H1 (cell line): ENCODE measurements around the gene REL. TPM values are rescaled to one million over a fixed set of nuclear protein-coding genes. Genes with fewer than 3 reads are reported as not detected.

Experiments used
- CTCF ChIA-PET: fragments of 300-600 bp; sonication (Branson Sonifier 250); formaldehyde crosslinking; loops from one replicate; lab custom pipeline; 2021; ENCODE audit not compliant: partially characterized antibody; lab: Charles Lee
- POLR2A ChIA-PET: fragments of 300-600 bp; sonication (Branson Sonifier 250); formaldehyde crosslinking; loops from one replicate; lab custom pipeline; 2021; ENCODE audit warnings: inconsistent platforms; ENCODE audit not compliant: partially characterized antibody; lab: Charles Lee
- DNase-seq, 2 experiments: peaks; one replicate each; pipeline versions ENCODE4 v3.0.0 to v3.0.0-alpha.2; 2010 to 2022; ENCODE audit warnings: low spot score in 2 of 2, low read depth in 1 of 2, mixed read lengths in 1 of 2
- FAIRE-seq: peaks from 2 replicates; lab custom pipeline; 2011; peaks lifted over from hg19 to GRCh38; lab: Jason Lieb, UNC
- H2AFZ ChIP-seq: 2 replicates; pipeline ENCODE4 v1.8.1; 2012; ENCODE audit warnings: low read length, inconsistent platforms
- H2AK5ac ChIP-seq: 2 replicates; pipeline ENCODE4 v1.6.1; 2013; ENCODE audit warnings: low read depth, low read length
- H2BK120ac ChIP-seq: replicated peaks from 2 replicates; pipeline ENCODE3; 2013; ENCODE audit warnings: low read depth, low read length, inconsistent platforms
- H2BK12ac ChIP-seq: 2 replicates; pipeline ENCODE4 v1.6.1; 2013; ENCODE audit warnings: low read depth, low read length
- H2BK15ac ChIP-seq: 2 replicates; pipeline ENCODE4 v1.6.1; 2013; ENCODE audit warnings: low read length
- H2BK20ac ChIP-seq: 2 replicates; pipeline ENCODE4 v1.6.1; 2013; ENCODE audit warnings: low read length
- H2BK5ac ChIP-seq: 2 replicates; pipeline ENCODE4 v1.6.1; 2013; ENCODE audit warnings: low read depth, low read length
- H3K14ac ChIP-seq: 2 replicates; pipeline ENCODE4 v1.6.1; 2013; ENCODE audit warnings: inconsistent platforms; ENCODE audit not compliant: insufficient read length
- H3K18ac ChIP-seq: 2 replicates; pipeline ENCODE4 v1.6.1; 2013; ENCODE audit warnings: low read length; ENCODE audit errors: extremely low read depth
- H3K23ac ChIP-seq: 2 replicates; pipeline ENCODE4 v1.6.1; 2013; ENCODE audit warnings: inconsistent platforms; ENCODE audit not compliant: insufficient read length
- H3K23me2 ChIP-seq: 2 replicates; pipeline ENCODE4 v1.6.1; 2013; ENCODE audit warnings: low read depth, low read length
- H3K27ac ChIP-seq: 2 replicates; pipeline ENCODE4 v1.6.1; 2011; ENCODE audit warnings: low read depth, low read length, inconsistent platforms
- H3K27me3 ChIP-seq, 4 experiments: replicated peaks in 1 of 4; 1 replicate in 1 of 4; 2 replicates in 3 of 4; pipeline versions ENCODE4 v1.6.1 to v1.8.1; 2011 to 2013; ENCODE audit warnings: low read length in 3 of 4, mild to moderate bottlenecking in 3 of 4, inconsistent platforms in 2 of 4, mixed read lengths in 2 of 4, moderate library complexity in 1 of 4; ENCODE audit not compliant: control insufficient read depth in 3 of 4, insufficient read depth in 3 of 4; ENCODE audit errors: extremely low read depth in 1 of 4
- H3K36me3 ChIP-seq, 4 experiments: 2 replicates each; pipeline versions ENCODE4 v1.6.1 to v1.8.1; 2011 to 2013; ENCODE audit warnings: mild to moderate bottlenecking in 4 of 4, low read length in 3 of 4, moderate library complexity in 2 of 4, control low read depth in 1 of 4, inconsistent platforms in 1 of 4; ENCODE audit not compliant: insufficient read depth in 4 of 4, control insufficient read depth in 2 of 4
- H3K4ac ChIP-seq: replicated peaks from 2 replicates; pipeline ENCODE3; 2013; ENCODE audit warnings: low read length, low read depth, mixed read lengths, inconsistent platforms; ENCODE audit not compliant: insufficient read length
- H3K4me1 ChIP-seq, 4 experiments: replicated peaks in 1 of 4; 1 replicate in 1 of 4; 2 replicates in 3 of 4; pipeline versions ENCODE4 v1.6.1 to v1.8.1; 2011 to 2013; ENCODE audit warnings: low read length in 3 of 4, inconsistent platforms in 2 of 4, mixed read lengths in 1 of 4; ENCODE audit not compliant: insufficient read depth in 4 of 4, control insufficient read depth in 3 of 4
- H3K4me2 ChIP-seq, 2 experiments: 2 replicates each; pipeline versions ENCODE4 v1.6.1 to v1.8.1; 2011 to 2013; ENCODE audit warnings: low read depth in 2 of 2, low read length in 2 of 2, control low read depth in 1 of 2, inconsistent platforms in 1 of 2, mild to moderate bottlenecking in 1 of 2; ENCODE audit not compliant: insufficient read depth in 1 of 2
- H3K4me3 ChIP-seq, 4 experiments: fragments of 200-600, 300-600 bp in 1 of 4; sonication (generic), shearing (Covaris generic), sonication (Bioruptor Twin) in 1 of 4; 2 replicates each; pipeline versions ENCODE4 v1.5.1 to v1.8.1; 2011 to 2016; ENCODE audit warnings: low read length in 4 of 4, low read depth in 3 of 4, control low read depth in 2 of 4, inconsistent platforms in 2 of 4, mild to moderate bottlenecking in 2 of 4, mixed read lengths in 1 of 4, moderate library complexity in 1 of 4; ENCODE audit not compliant: insufficient read depth in 2 of 4; ENCODE audit errors: extremely low read depth in 1 of 4
- H3K56ac ChIP-seq: replicated peaks from 2 replicates; pipeline ENCODE3; 2013; ENCODE audit warnings: low read depth, mild to moderate bottlenecking, mixed read lengths, low read length, inconsistent platforms; ENCODE audit not compliant: insufficient read length
- H3K79me1 ChIP-seq: 2 replicates; pipeline ENCODE4 v1.6.1; 2013; ENCODE audit warnings: low read depth, low read length, control low read depth
- H3K79me2 ChIP-seq, 2 experiments: 2 replicates each; pipeline versions ENCODE4 v1.6.1 to v1.8.1; 2012 to 2013; ENCODE audit warnings: low read length in 2 of 2, mild to moderate bottlenecking in 2 of 2, inconsistent platforms in 1 of 2; ENCODE audit not compliant: insufficient read depth in 2 of 2, control insufficient read depth in 1 of 2
- H3K9ac ChIP-seq, 4 experiments: replicated peaks in 1 of 4; 1 replicate in 1 of 4; 2 replicates in 3 of 4; pipeline versions ENCODE4 v1.6.1 to v1.8.1; 2011 to 2013; ENCODE audit warnings: low read depth in 3 of 4, low read length in 3 of 4, control low read depth in 2 of 4, mild to moderate bottlenecking in 2 of 4, moderate library complexity in 2 of 4, inconsistent platforms in 1 of 4; ENCODE audit errors: extremely low read depth in 1 of 4
- H3K9me3 ChIP-seq, 2 experiments: 2 replicates each; pipeline versions ENCODE4 v1.6.1 to v1.8.1; 2012 to 2013; ENCODE audit warnings: mild to moderate bottlenecking in 2 of 2, moderate library complexity in 2 of 2, control low read depth in 1 of 2, inconsistent platforms in 1 of 2, low read depth in 1 of 2, low read length in 1 of 2, mixed read lengths in 1 of 2; ENCODE audit not compliant: insufficient read depth in 2 of 2
- H4K20me1 ChIP-seq, 2 experiments: replicated peaks in 1 of 2; 2 replicates each; pipeline versions ENCODE3 to v1.8.1; 2011 to 2013; ENCODE audit warnings: inconsistent platforms in 2 of 2, low read length in 2 of 2, mild to moderate bottlenecking in 1 of 2; ENCODE audit not compliant: insufficient read depth in 2 of 2, control insufficient read depth in 1 of 2
- H4K5ac ChIP-seq: 2 replicates; pipeline ENCODE4 v1.6.1; 2013; ENCODE audit warnings: low read length, low read depth, mixed read lengths, inconsistent platforms; ENCODE audit not compliant: insufficient read length
- H4K8ac ChIP-seq: 2 replicates; pipeline ENCODE4 v1.8.0; 2013; ENCODE audit warnings: mild to moderate bottlenecking, moderate library complexity, low read length, inconsistent platforms; ENCODE audit not compliant: insufficient read depth; ENCODE audit errors: extremely low read depth
- H4K91ac ChIP-seq: replicated peaks from 2 replicates; pipeline ENCODE3; 2013; ENCODE audit warnings: low read length, mixed read lengths, inconsistent platforms; ENCODE audit not compliant: insufficient read length
- BACH1 ChIP-seq: IDR thresholded peaks from 2 replicates; pipeline ENCODE4 v1.6.1; 2012; ENCODE audit warnings: low read length, improper control_type of control experiment
- EP300 ChIP-seq, 2 experiments: IDR thresholded peaks; 1 replicate in 1 of 2; 2 replicates in 1 of 2; pipeline ENCODE4 v1.6.1; 2011 to 2012; ENCODE audit warnings: low read depth in 2 of 2, low read length in 2 of 2, mild to moderate bottlenecking in 2 of 2, borderline replicate concordance in 1 of 2, inconsistent platforms in 1 of 2, moderate library complexity in 1 of 2
- RNF2 ChIP-seq: fragments of 200-900, 300-1000 bp; sonication (generic); IDR thresholded peaks from 2 replicates; pipeline ENCODE4 v1.7.1; 2016; ENCODE audit warnings: borderline replicate concordance, low read depth, mild to moderate bottlenecking, antibody characterized with exemption, low read length; ENCODE audit not compliant: poor library complexity, severe bottlenecking; ENCODE audit errors: missing control alignments
- WGBS, 2 experiments: shearing (Covaris generic) in 1 of 2; methylation state at CpG; one replicate each; pipeline versions ENCODE4 v1.1.6 to v1.1.7; 2013 to 2015; ENCODE audit warnings: low lambda C conversion rate in 2 of 2, mixed read lengths in 2 of 2, inconsistent platforms in 1 of 2, low coverage in 1 of 2, missing lambda C conversion rate in 1 of 2; ENCODE audit not compliant: insufficient replicate concordance in 2 of 2, insufficient coverage in 1 of 2, insufficient read length in 1 of 2; ENCODE audit errors: extremely low coverage in 1 of 2, missing lambda C conversion rate in 1 of 2; 5-methylcytosine and 5-hydroxymethylcytosine counted together
- polyA plus RNA-seq, 7 experiments: library from polyadenylated mRNA; depleted of rRNA in 3 of 7; stranded (reverse) in 5 of 7; unstranded in 2 of 7; fragments of >200 nt in 5 of 7; fragments of 200-250 nt in 2 of 7; gene quantifications; 1 replicate in 5 of 7; 2 replicates in 1 of 7; 4 replicates in 1 of 7; pipeline versions ENCODE4 v1.2.1 to v1.2.3, GENCODE V29; 2011 to 2013; ENCODE audit warnings: missing spikeins in 2 of 7, mixed read lengths in 2 of 7
- total RNA-seq: library from RNA; stranded (reverse); fragmentation: NEBNext Ultra II Directional; extraction: Animal tissue kit (Norgen Biotek cat#: 25700); gene quantifications from 2 replicates; pipeline ENCODE4 v1.2.1, GENCODE V29; 2021

The REL gene
- total and polyA plus RNA-seq, 2 of the 8 experiments (the other 6 are each of a cell fraction or from before 2014, with no cell fraction given), result 1.5 to 7.5 TPM

DNA sequence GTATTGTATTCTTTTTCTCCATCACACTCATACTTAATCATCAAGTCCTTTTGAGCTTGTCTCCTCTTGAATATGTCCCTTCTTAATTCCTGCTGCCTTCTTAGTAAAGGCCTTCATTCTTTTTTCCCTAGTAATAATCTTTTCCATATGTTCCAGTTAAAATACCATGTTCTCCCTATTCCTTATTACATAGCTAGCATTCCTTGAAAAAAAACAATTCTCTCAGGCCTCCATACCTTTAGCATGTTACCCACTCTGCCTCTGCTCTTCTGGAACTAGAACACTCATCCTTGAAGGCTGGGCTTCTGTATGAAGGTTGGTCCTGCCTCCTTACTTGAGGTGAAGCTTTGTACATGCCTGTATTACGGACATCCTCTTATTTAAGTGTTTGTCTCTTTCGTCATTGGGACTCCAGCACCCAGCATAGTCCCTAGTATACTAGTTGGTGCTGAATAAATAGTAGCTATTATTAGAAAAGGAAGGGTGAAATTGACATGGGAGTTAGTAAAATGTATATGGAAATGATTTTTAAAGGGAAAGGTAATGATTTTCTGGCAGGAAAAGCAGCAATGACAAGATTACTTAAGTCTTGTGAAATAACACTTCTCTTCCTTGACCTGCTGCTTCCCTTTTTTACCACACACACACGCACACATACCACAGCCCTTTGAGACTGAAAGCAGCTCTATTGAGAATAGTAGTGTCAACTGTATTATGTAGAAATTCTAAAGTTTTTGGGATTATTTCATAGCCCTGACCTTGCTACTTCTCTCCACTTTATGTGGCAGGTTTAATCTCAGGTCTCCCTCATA, 45.6 kb downstream of the REL start:
- H4K20me1 ChIP-seq, result no peaks in the 10 kb centered on the region
- H2BK120ac ChIP-seq, result no peak overlapping the region
- H2AFZ ChIP-seq, result no peak overlapping the region
- no peak for DNase-seq
- H3K4me1 ChIP-seq, result peaks cover 0 to 5% (median 0%) of the 10 kb centered on the region in 4 experiments; a peak in 1 of 7 replicates
- no peak overlapping the region for H3K23ac ChIP-seq
- H3K4ac ChIP-seq, result no peak overlapping the region
- H2BK12ac ChIP-seq, result no peak overlapping the region
- WGBS, 2 experiments, result 91% methylated on average over 3 of the region's 3 CpGs; no CpG with 5 or more reads in 1 of the 2 experiments
- ChIA-PET CTCF (no interaction called here), POLR2A (no interaction called here)
- H3K4me2 ChIP-seq, result no peak overlapping the region
- peak overlapping the region; percentile 80 for H4K91ac ChIP-seq
- no peak overlapping the region for H4K8ac ChIP-seq
- H3K56ac ChIP-seq, result no peak overlapping the region
- H3K36me3 ChIP-seq, result peaks cover 0 to 3% (median 1%) of the 10 kb centered on the region in 4 experiments; a peak in 2 of 8 replicates
- no peak overlapping the region for H2AK5ac ChIP-seq
- no peaks in the 10 kb centered on the region for H3K9me3 ChIP-seq
- H4K5ac ChIP-seq, result no peak overlapping the region
- no peak overlapping the region for H3K18ac ChIP-seq
- H3K79me1 ChIP-seq, result no peaks in the 10 kb centered on the region
- H3K9ac ChIP-seq, result no peak overlapping the region
- no peak overlapping the region for H3K14ac ChIP-seq
- H3K4me3 ChIP-seq, result no peak overlapping the region
- FAIRE-seq, result no peak
- no peak overlapping the region for H2BK5ac ChIP-seq
- no peaks in the 10 kb centered on the region for H3K79me2 ChIP-seq
- H3K27ac ChIP-seq, result no peak overlapping the region
- H3K27me3 ChIP-seq, result no peaks in the 10 kb centered on the region
- H2BK15ac ChIP-seq, result no peak overlapping the region
- H3K23me2 ChIP-seq, result peaks cover 3% of the 10 kb centered on the region; the same call in 1 of the 2 replicates
- no peak overlapping the region for H2BK20ac ChIP-seq
- TF ChIP-seq RNF2 (no peak), EP300 (IDR thresholded peaks at IDR 0.05; ENCODE audit: borderline replicate concordance in 1 of 2, low read depth in 2 of 2, low read length in 2 of 2) (no peak), BACH1 (no peak)
